Stimulated activated CD4-positive, alpha-beta T cell treated with anti-CD3 and anti-CD28 coated beads, TNF-alpha, amount 100 ng/mL, for 48 hours (primary cell): ENCODE results near the gene PLCG1.
"Not testable (repeated sequence)": the region's sequence is repeated elsewhere in the genome, so short reads cannot be mapped to it uniquely, and the experiment has no call there.

Source experiments
- DNase-seq, 3 donors: peaks; one replicate each; pipeline ENCODE4 v3.0.0-alpha.2; 2020; ENCODE audit warnings: low read depth in 3 of 3

Gene PLCG1

DNA sequence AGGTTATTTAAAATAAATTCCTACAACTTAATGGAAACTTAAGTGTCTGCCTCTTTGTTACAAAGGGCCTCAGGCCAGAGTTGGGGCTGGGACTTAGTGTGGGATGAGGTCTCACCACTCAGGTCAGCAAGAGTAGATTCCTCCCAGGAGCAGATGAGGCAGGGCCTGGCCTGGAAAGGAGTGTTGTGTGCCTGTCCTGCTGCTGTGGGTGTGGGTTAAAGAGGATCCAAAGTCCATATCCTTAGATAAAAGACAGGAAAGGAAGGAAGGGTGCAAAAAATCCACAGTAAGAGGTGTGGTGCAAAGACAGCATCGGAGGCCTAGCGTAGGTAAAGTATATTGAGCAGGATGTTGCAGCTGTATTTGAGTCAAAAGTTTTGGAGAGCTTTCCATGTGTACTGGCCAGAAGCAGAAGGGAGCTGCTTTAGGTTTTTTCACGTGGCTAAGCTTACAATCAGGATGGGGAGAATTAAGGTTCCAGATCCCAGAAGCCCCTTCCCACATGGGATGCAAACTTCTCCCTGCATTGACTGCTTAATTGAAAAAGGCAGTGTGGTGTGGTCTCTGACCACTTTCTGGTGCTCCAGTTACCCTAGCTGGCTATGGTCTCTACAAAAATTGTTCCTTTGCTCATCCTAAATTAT lies 12.8 kb upstream of the PLCG1 start:
- DNase-seq: no peak

DNA sequence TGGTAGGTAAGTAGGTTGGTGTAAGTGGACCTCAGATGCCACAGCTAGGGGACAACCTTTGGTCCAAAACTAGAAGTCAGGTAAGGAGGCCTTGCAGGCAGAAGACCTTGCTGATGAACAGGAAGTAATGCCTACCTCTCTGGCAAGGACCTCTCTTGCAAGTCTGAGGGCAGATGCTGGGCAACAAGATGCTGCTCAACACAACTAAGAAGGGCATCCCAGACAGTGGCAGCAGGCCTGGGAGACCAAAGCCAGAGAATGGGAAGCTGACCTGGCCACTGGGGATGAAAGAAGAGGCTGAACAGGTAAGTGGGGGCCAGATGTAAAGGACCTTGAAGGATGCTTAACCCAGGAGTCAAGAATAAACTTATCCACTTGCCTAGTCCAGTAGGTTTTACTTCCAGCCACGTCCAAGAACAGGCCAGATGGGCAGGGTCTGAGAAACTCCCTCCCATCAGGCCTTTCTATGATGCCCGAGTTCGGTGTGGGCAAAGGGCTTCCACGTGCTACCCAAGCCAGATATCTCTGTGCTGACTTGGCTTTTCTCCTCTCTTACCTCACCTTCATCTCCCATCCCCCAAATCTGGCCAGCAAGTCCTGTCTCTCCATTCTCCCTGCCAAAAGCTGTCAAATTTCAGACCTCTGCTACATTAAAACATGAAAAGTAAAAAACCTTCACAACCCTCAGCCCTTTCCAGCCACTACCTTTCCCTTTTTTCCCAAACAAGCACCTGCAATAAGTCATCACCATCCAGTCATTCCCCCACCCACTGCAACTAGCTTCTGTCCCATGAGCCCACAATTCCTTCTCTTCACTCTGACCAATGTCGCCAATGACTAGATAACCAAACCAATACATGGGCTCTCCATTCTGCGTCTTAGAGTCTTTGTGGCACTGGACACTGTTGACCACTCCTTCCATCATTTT lies 11.5 kb upstream of the PLCG1 start:
- no peak for DNase-seq

GRCh38 chr20:41126719-41127118 lies 10.6 kb upstream of the PLCG1 start:
- no peak for DNase-seq

DNA sequence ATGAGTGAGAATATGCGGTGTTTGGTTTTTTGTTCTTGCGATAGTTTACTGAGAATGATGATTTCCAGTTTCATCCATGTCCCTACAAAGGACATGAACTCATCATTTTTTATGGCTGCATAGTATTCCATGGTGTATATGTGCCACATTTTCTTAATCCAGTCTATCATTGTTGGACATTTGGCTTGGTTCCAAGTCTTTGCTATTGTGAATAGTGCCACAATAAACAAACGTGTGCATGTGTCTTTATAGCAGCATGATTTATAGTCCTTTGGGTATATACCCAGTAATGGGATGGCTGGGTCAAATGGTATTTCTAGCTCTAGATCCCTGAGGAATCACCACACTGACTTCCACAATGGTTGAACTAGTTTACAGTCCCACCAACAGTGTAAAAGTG lies 9.0 kb upstream of the PLCG1 start:
- DNase-seq: not testable (repeated sequence)

- no peak for DNase-seq
Measured at GRCh38 chr20:41131594-41132387, 5.6 kb upstream of the PLCG1 start.

- not testable (repeated sequence) for DNase-seq
Measured at GRCh38 chr20:41132388-41132775, 5.0 kb upstream of the PLCG1 start.

DNA sequence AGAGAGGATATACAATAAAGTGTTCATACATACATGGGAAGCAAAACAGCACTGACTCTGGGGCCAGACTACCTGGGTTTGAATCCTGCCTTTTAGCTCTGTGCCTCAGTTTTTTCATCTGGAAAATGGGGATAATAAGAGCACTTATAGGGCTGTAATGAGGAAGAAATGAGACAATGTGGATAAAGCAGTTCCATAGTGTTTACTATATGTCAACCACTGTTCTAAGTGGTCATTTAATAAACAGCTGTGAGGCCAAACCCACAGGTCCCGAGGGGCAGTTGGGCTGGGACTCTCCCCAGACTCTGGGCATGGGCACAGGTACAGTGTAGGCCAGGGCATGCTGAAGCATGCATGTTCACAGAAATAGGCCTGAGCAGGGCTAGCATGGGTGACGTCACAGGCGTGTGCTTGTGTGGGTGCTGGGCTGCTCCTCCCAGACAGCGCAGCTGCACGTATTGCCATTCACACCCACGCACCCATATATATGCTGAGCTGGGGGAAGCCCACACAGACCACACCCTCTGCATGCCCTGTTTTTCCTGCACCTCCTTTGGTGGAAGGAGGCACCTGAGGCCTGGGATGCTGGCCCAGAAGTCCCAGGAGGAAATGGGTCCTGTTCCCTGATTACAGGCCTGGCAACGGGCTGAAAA lies 3.5 kb upstream of the PLCG1 start:
- DNase-seq: peak in 2 of 3 donors; percentile 54 to 75

GRCh38 chr20:41134362-41135186 lies 2.8 kb upstream of the PLCG1 start:
- no peak for DNase-seq

GRCh38 chr20:41135187-41135887 lies 2.0 kb upstream of the PLCG1 start:
- no peak for DNase-seq

- no peak for DNase-seq
Measured at GRCh38 chr20:41135888-41136679, 1.3 kb upstream of the PLCG1 start.

GRCh38 chr20:41137614-41138474 lies 501 bp downstream of the PLCG1 start:
- DNase-seq: peak in 1 of 3 donors; percentile 50

- no peak for DNase-seq
Measured at GRCh38 chr20:41138475-41139226, 1.3 kb downstream of the PLCG1 start.

- DNase-seq: no peak
Measured at GRCh38 chr20:41139227-41140093, 2.1 kb downstream of the PLCG1 start.

GRCh38 chr20:41140226-41141133 lies 3.1 kb downstream of the PLCG1 start:
- no peak for DNase-seq

- DNase-seq: no peak
Measured at GRCh38 chr20:41141153-41141815, 3.9 kb downstream of the PLCG1 start.
